Skeletal muscle cell (primary cell): ENCODE results near the gene STIM1.

Experiments
- DNase-seq: peaks from one replicate; pipeline ENCODE4 v3.0.0-alpha.2; 2010; ENCODE audit warnings: low read depth
- H3K4me3 ChIP-seq: 2 replicates; pipeline ENCODE4 v1.5.1; 2011; ENCODE audit warnings: low read depth, mild to moderate bottlenecking, control low read depth, low read length, moderate library complexity

STIM1 gene

GRCh38 chr11:3903207-3903896 is 47.9 kb downstream of the STIM1 start:
- H3K4me3 ChIP-seq, result no peak overlapping the region
- DNase-seq, result no peak

DNA sequence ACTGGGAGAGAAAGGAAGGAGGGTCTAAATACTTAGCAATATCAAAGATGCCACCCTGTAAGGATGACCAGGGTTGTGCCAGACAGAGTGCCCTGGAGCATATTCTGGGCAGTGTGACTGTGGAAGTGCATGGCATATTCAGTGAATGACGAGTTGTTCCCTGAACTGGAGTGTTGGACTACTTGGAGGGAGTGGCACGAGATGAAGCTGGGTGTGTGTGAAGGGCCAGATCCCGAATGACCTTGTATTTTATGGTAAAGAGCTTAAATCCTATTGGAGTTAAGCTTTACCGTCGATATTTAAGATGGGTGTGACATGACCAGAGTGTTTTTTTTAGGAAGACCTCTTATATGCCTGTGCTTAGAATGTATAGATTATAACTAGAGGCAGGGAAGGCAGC is 48.8 kb downstream of the STIM1 start:
- no peak overlapping the region for H3K4me3 ChIP-seq
- DNase-seq, result no peak

GRCh38 chr11:3905080-3905953 is 49.9 kb downstream of the STIM1 start:
- no peak overlapping the region for H3K4me3 ChIP-seq
- peak; percentile 59 for DNase-seq

GRCh38 chr11:3906166-3906565 is 50.7 kb downstream of the STIM1 start:
- DNase-seq, result no peak

DNA sequence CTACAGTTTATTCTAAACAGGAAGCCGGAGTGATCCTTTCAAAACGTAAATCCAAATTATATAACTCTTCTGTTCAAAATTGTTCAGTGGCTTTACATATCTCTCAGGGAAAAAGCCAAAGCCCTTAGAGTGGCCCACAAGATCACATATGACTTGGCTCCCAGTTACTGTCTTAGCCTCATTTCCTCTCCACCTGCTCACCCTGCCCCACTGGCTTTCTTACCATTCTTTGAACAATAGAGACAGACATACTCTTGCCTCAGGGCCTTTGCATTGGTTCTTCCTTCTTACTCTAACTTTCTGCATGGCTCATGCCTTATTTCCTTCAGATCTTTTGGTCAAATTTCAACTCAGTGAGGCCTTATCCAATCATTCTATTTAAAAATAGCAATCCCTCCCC is 52.1 kb downstream of the STIM1 start:
- no peak for DNase-seq

More at GRCh38 chr11:3906166-3906565, 50.7 kb downstream of the STIM1 start:
- H3K4me3 ChIP-seq, result no peak overlapping the region

GRCh38 chr11:3909901-3910300 is 54.4 kb downstream of the STIM1 start:
- DNase-seq, result no peak
- H3K4me3 ChIP-seq, result no peak overlapping the region

More for the DNA sequence above, 52.1 kb downstream of the STIM1 start:
- H3K4me3 ChIP-seq, result no peak overlapping the region

DNA sequence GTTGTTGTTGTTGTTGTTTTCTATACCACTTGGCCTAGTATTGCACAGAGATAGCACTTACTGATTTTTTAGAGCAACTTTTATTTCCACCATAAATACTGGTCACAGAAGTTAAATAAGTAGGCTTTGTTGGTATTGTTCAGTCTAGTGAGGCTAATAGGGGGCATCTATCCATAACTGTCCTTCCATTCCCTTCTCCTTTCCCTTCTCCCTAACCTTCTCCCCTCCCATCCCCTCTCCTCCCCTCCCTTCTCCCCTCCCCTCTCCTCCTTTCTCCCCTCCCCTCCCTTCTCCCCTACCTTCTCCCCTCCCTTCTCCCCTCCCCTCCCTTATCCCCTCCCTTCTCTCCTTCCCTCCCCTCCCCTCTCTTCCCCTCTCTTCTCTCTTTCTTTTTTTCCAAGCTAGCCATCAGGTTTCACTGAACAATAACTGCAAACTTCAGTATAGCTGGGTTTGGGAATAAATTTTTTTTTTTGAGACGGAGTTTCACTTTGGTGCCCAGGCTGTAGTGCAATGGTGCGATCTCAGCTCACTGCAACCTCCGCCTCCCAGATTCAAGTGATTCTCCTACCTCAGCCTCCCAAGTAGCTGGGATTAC is 56.5 kb downstream of the STIM1 start:
- no peak for DNase-seq
- no peak overlapping the region for H3K4me3 ChIP-seq

DNA sequence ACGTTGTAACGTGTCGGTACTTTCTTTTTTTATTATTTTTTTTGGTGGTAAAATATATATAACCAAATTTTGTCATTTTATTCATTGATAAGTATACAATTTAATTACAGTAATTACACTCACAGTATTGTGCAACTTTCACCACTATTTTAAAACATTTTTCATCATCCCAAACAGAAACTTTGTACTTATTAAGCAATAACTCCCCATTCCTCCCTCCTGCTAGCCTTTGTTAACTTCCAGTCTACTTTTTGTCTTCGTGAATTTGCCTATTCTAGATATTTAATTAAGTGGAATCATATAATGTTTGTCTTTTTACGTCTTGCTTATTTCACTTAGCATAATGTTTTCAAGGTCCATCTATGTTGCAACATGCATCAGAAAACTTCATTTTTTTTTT is 58.5 kb downstream of the STIM1 start:
- H3K4me3 ChIP-seq, result no peak overlapping the region
- no peak for DNase-seq

GRCh38 chr11:3914805-3915204 is 59.3 kb downstream of the STIM1 start:
- H3K4me3 ChIP-seq, result no peak overlapping the region
- DNase-seq, result no peak

GRCh38 chr11:3916962-3917361 is 61.5 kb downstream of the STIM1 start:
- DNase-seq, result no peak
- no peak overlapping the region for H3K4me3 ChIP-seq

DNA sequence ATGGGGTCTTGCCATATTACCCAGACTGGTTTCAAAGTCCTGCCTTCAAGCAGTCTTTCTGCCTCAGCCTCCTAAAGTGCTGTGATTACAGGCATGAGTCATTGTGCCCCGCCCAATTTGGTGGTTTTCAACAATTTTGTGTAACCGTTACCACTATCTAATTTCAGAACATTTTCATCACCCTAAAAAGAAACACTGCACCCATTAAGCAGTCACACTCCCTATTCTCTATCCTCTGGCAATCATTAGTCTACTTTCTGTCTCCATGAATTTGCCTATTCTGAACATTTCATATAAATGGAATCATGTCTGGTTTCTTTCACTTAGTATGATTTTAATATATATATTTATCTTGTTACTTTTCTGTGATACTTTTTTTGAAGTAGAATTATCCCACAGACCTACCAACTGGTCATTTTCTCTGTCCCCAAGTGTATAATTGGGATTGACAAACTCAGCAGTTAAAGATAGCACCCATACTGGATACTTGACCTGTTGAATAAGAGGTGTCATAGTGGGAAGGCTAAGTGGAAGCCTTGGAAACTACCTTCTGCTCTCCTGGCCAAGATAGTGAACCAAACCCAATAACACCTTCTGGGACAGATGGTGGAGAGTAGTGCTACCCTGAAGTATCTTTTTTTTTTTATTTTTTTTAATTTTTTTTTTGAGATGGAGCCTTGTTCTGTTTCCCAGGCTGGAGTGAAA is 64.8 kb downstream of the STIM1 start:
- H3K4me3 ChIP-seq, result no peak overlapping the region

GRCh38 chr11:3922056-3922455 is 66.6 kb downstream of the STIM1 start:
- DNase-seq, result no peak
- no peak overlapping the region for H3K4me3 ChIP-seq

More for the DNA sequence above, 64.8 kb downstream of the STIM1 start:
- DNase-seq, result peak; percentile 25

- no peak for DNase-seq
- H3K4me3 ChIP-seq, result no peak overlapping the region
These were observed 70.0 kb downstream of the STIM1 start for GRCh38 chr11:3925513-3925912.

- no peak overlapping the region for H3K4me3 ChIP-seq
- no peak for DNase-seq
These were observed 71.1 kb downstream of the STIM1 start for GRCh38 chr11:3926458-3927095.

- no peak overlapping the region for H3K4me3 ChIP-seq
- no peak for DNase-seq
These were observed 71.8 kb downstream of the STIM1 start for GRCh38 chr11:3927129-3927796.

DNA sequence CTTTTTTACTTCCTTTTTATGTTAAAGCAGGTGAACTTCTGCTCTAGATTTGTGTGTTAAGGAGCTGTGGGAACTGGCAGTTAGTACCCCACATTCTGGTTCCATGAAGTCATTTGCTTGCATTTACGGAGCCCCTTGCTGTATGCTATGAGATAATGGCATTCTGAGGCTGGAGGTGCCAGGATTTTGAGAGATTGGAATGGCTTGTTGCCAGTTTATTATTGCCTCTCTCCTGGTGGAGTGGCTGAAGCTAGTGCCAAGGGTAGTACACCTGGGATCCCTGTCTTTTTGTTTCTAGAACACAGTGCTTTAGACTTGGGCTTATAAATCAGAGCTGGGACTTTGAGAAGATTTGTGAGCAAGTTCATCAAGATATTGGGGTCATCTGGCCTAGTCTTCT is 73.8 kb downstream of the STIM1 start:
- H3K4me3 ChIP-seq, result no peak overlapping the region
- DNase-seq, result no peak

- H3K4me3 ChIP-seq, result no peak overlapping the region
- DNase-seq, result no peak
These were observed 74.2 kb downstream of the STIM1 start for GRCh38 chr11:3929649-3930048.

DNA sequence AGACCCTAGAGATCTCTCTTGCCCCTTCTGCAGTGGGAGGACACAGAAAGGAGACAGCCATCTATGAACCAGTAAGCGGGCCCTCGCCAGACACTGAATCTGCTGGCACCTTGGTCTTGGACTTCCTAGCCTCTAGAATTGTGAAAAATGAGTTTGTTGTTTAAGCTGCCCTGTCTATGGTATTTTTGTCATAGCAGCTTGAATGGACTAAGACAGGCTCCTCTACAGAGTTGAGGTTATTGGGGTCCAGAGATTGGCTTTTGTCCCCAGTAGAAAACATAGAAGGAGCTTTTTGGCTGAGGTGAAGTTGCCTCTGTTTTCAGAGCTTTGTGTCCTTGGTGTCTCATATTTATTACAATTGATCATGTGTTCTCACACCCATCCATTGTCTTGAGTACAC is 77.2 kb downstream of the STIM1 start:
- no peak for DNase-seq
- H3K4me3 ChIP-seq, result no peak overlapping the region

DNA sequence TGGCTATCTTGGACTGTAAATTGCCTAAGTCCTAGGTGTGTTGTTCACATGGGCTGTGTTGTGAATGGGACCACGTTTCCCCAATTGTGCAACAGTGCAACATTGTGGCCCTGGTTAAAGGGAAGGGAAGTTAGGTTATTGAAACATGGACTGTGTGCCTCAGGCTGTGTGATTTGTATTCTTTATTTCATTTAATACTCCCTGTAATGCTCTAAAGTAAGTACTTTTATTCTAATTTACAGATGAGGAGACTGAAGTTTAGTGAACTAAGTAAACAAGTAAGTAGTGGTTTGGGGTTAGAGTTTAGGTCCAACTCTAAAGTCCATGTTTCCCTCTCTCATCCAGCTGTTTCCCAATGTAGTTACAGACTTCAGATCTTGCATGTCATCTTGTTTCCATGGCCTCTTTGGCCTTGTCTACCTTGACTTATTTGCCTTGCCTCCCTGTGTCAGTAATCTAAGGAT is 77.7 kb downstream of the STIM1 start:
- H3K4me3 ChIP-seq, result no peak overlapping the region
- DNase-seq, result no peak
